IPS-15b (cell line): ENCODE data around the gene MGST3.
"Not testable (repeated sequence)": the region's sequence is repeated elsewhere in the genome, so short reads cannot be mapped to it uniquely, and the experiment has no call there.

ENCODE experiments used
- H3K27me3 ChIP-seq: one replicate; pipeline ENCODE4 v1.6.1; 2013; ENCODE audit warnings: low read length; ENCODE audit not compliant: control insufficient read depth, insufficient read depth
- H3K36me3 ChIP-seq: one replicate; pipeline ENCODE4 v1.6.1; 2013; ENCODE audit warnings: low read length; ENCODE audit not compliant: control insufficient read depth, insufficient read depth
- H3K4me1 ChIP-seq: one replicate; pipeline ENCODE4 v1.6.1; 2013; ENCODE audit warnings: mild to moderate bottlenecking, low read length; ENCODE audit not compliant: control insufficient read depth, insufficient read depth
- H3K4me3 ChIP-seq: one replicate; pipeline ENCODE4 v1.5.1; 2013; ENCODE audit warnings: low read depth, low read length
- H3K9ac ChIP-seq: one replicate; pipeline ENCODE4 v1.6.1; 2013; ENCODE audit warnings: low read depth, mild to moderate bottlenecking, low read length
- H3K9me3 ChIP-seq: one replicate; pipeline ENCODE4 v1.6.1; 2013; ENCODE audit warnings: mild to moderate bottlenecking, low read length; ENCODE audit not compliant: control insufficient read depth, insufficient read depth

Gene MGST3

GRCh38 chr1:165688046-165688445, 57.0 kb downstream of the MGST3 start:
- Histone ChIP-seq H3K4me1 (no peaks in the 10 kb centered on the region), H3K9ac (no peak overlapping the region), H3K4me3 (no peak overlapping the region), H3K27me3 (no peaks in the 10 kb centered on the region), H3K9me3 (no peaks in the 10 kb centered on the region), H3K36me3 (peaks cover 5% of the 10 kb centered on the region)

- Histone ChIP-seq H3K9ac (no peak overlapping the region), H3K36me3 (peaks cover 4% of the 10 kb centered on the region), H3K4me3 (no peak overlapping the region), H3K4me1 (no peaks in the 10 kb centered on the region), H3K9me3 (no peaks in the 10 kb centered on the region), H3K27me3 (no peaks in the 10 kb centered on the region)
These were observed 64.0 kb downstream of the MGST3 start for GRCh38 chr1:165695031-165695430.

- Histone ChIP-seq H3K4me1 (no peaks in the 10 kb centered on the region), H3K9ac (no peak overlapping the region), H3K9me3 (no peaks in the 10 kb centered on the region), H3K4me3 (no peak overlapping the region), H3K36me3 (no peaks in the 10 kb centered on the region), H3K27me3 (no peaks in the 10 kb centered on the region)
These were observed 65.6 kb downstream of the MGST3 start for GRCh38 chr1:165696625-165697100.

GRCh38 chr1:165697491-165697880, 66.5 kb downstream of the MGST3 start:
- Histone ChIP-seq H3K4me3 (peak overlapping the region; percentile 97), H3K9ac (no peak overlapping the region), H3K9me3 (no peaks in the 10 kb centered on the region), H3K36me3 (no peaks in the 10 kb centered on the region), H3K27me3 (no peaks in the 10 kb centered on the region), H3K4me1 (no peaks in the 10 kb centered on the region)

GRCh38 chr1:165697881-165698760, 67.1 kb downstream of the MGST3 start, which contains the start of gene ALDH9A1:
Gene ALDH9A1 (minus strand): TSS chr1:165698562. CDS start chr1:165698558, 4 bp downstream.
- H3K4me3 ChIP-seq: peak within 1 kb of the TSS; percentile 97
- no peaks in the 10 kb centered on the region for H3K9me3 ChIP-seq
- H3K9ac ChIP-seq: peak within 1 kb of the TSS; percentile 92
- H3K27me3 ChIP-seq: no peaks in the 10 kb centered on the region
- H3K36me3 ChIP-seq: no peaks in the 10 kb centered on the region
- no peaks in the 10 kb centered on the region for H3K4me1 ChIP-seq

- Histone ChIP-seq H3K4me3 (peak overlapping the region; percentile 61), H3K4me1 (no peaks in the 10 kb centered on the region), H3K9me3 (no peaks in the 10 kb centered on the region), H3K9ac (peak overlapping the region; percentile 89), H3K36me3 (no peaks in the 10 kb centered on the region), H3K27me3 (no peaks in the 10 kb centered on the region)
These were observed 67.7 kb downstream of the MGST3 start for GRCh38 chr1:165698761-165699052.

GRCh38 chr1:165699577-165699976, 68.5 kb downstream of the MGST3 start:
- no peaks in the 10 kb centered on the region for H3K4me1 ChIP-seq
- H3K4me3 ChIP-seq: no peak overlapping the region
- no peaks in the 10 kb centered on the region for H3K36me3 ChIP-seq

GRCh38 chr1:165701922-165702321, 70.9 kb downstream of the MGST3 start:
- not testable (repeated sequence) for H3K9ac ChIP-seq, H3K9me3 ChIP-seq, H3K36me3 ChIP-seq, H3K4me1 ChIP-seq, H3K4me3 ChIP-seq, H3K27me3 ChIP-seq

More at GRCh38 chr1:165699577-165699976, 68.5 kb downstream of the MGST3 start:
- H3K9me3 ChIP-seq: no peaks in the 10 kb centered on the region
- H3K27me3 ChIP-seq: no peaks in the 10 kb centered on the region
- H3K9ac ChIP-seq: no peak overlapping the region

GRCh38 chr1:165703648-165704047, 72.6 kb downstream of the MGST3 start:
- Histone ChIP-seq H3K4me3 (no peak overlapping the region), H3K27me3 (no peaks in the 10 kb centered on the region), H3K9ac (no peak overlapping the region), H3K4me1 (no peaks in the 10 kb centered on the region), H3K9me3 (no peaks in the 10 kb centered on the region), H3K36me3 (no peaks in the 10 kb centered on the region)
